Transverse colon (tissue), 4 donors: ENCODE measurements around the gene ARHGAP40. TPM values are rescaled to one million over a fixed set of nuclear protein-coding genes. Genes with fewer than 3 reads are reported as not detected.

Source experiments
- DNase-seq: peaks from one replicate; pipeline ENCODE4 v3.0.0-alpha.2; 2019
- H3K27ac ChIP-seq, 4 donors: fragments of 200-600 bp; sonication (generic); 2 replicates each; pipeline ENCODE4 v1.5.1; 2016 to 2018; ENCODE audit warnings: inconsistent platforms in 4 of 4
- H3K27me3 ChIP-seq: fragments of 200-600 bp; sonication (generic); 2 replicates; pipeline ENCODE4 v1.5.1; 2017; ENCODE audit warnings: inconsistent platforms
- H3K36me3 ChIP-seq, 4 donors: fragments of 200-600 bp; sonication (generic); 2 replicates each; pipeline ENCODE4 v1.5.1; 2017 to 2019; ENCODE audit warnings: inconsistent platforms in 4 of 4
- H3K4me1 ChIP-seq, 4 donors: fragments of 200-600 bp; sonication (generic); 2 replicates each; pipeline ENCODE4 v1.5.1; 2017 to 2020; ENCODE audit warnings: inconsistent platforms in 4 of 4
- H3K4me3 ChIP-seq, 4 donors: fragments of 200-600 bp; sonication (generic); 1 replicate in 1 of 4; 2 replicates in 3 of 4; pipeline versions ENCODE4 v1.5.1 to v1.6.1; 2017 to 2019; ENCODE audit warnings: inconsistent platforms in 4 of 4
- H3K9me3 ChIP-seq, 2 donors: fragments of 200-600 bp; sonication (generic); 2 replicates each; pipeline ENCODE4 v1.5.1; 2017 to 2019; ENCODE audit warnings: inconsistent platforms in 2 of 2
- CTCF ChIP-seq, 5 experiments: fragments of 200-600 bp in 3 of 5; fragments of 450-650 bp in 2 of 5; sonication (generic) in 3 of 5; IDR thresholded peaks; 1 replicate in 2 of 5; 2 replicates in 3 of 5; pipeline ENCODE4 v1.5.1; 2016 to 2017; ENCODE audit warnings: antibody characterized with exemption in 5 of 5, inconsistent platforms in 3 of 5, mild to moderate bottlenecking in 2 of 5, moderate library complexity in 1 of 5
- EP300 ChIP-seq: sonication (generic); formaldehyde crosslinking; IDR thresholded peaks from one replicate; pipeline ENCODE4 v1.6.1; 2017; ENCODE audit warnings: antibody characterized with exemption, low read depth
- POLR2A ChIP-seq: fragments of 450-650 bp; IDR thresholded peaks from one replicate; pipeline ENCODE4 v1.6.1; 2016; ENCODE audit warnings: antibody characterized with exemption, mild to moderate bottlenecking, moderate library complexity
- POLR2AphosphoS5 ChIP-seq, 3 donors: sonication (generic); formaldehyde crosslinking; IDR thresholded peaks; one replicate each; pipeline ENCODE4 v1.6.1; 2016; ENCODE audit warnings: antibody characterized with exemption in 3 of 3
- WGBS, 2 donors: methylation state at CpG; one replicate each; pipeline ENCODE4 v1.1.5; 2018; ENCODE audit warnings: low coverage in 1 of 2; 5-methylcytosine and 5-hydroxymethylcytosine counted together
- in situ Hi-C, 4 donors: fragments of 200-750 bp; cut with MboI; loops; one replicate each; pipeline versions ENCODE4 v1.15.0 to v1.15.1; 2017; ENCODE audit warnings: low sequenced_read_pairs in 3 of 4, low pct_ligation_motif_present in 1 of 4, low pct_unique_long_range_greater_than_20kb in 1 of 4
- intact Hi-C: fragments of 100-400 bp; cut with DNase I; formaldehyde crosslinking; loops from one replicate; pipeline ENCODE4 v1.15.1; 2023; ENCODE audit warnings: low total_unique reads
- total RNA-seq, 4 donors: library from RNA; depleted of rRNA; stranded (reverse); fragments of >200 nt; gene quantifications; one replicate each; pipeline ENCODE4 v1.1.0, GENCODE V29; 2016

ARHGAP40 gene
- total RNA-seq, 4 donors from 2014 or later = not detected

- DNase-seq = no peak
- Histone ChIP-seq H3K27me3 (peaks cover 21% of the 10 kb centered on the region), H3K36me3 (no peaks in the 10 kb centered on the region), H3K4me3 (no peak overlapping the region), H3K9me3 (no peaks in the 10 kb centered on the region), H3K27ac (no peak overlapping the region), H3K4me1 (no peaks in the 10 kb centered on the region)
- in situ Hi-C loops (loop anchor here in 2 of 4 donors (25.0 kb wide), 3 partner anchors 256 to 406 kb away; no protein-coding TSS in a partner anchor), intact Hi-C loops (no loop called here)
- 55 to 100% methylated on average over 2 to 5 of the region's 5 CpGs for WGBS, 2 donors
- TF ChIP-seq POLR2AphosphoS5 (IDR thresholded peaks at IDR 0.05) = no peak
- no peak for TF ChIP-seq EP300
- TF ChIP-seq CTCF (IDR thresholded peaks at IDR 0.05) = no peak
- TF ChIP-seq POLR2A = no peak
Observed at GRCh38 chr20:38631155-38632022, 29.8 kb downstream of the ARHGAP40 start.

GRCh38 chr20:38633577-38634093, 32.0 kb downstream of the ARHGAP40 start:
- H3K9me3 ChIP-seq = no peaks in the 10 kb centered on the region
- H3K4me3 ChIP-seq = no peak overlapping the region
- 28% methylated on average over 13 of the region's 13 CpGs; no CpG with 5 or more reads in 1 of the 2 donors for WGBS, 2 donors
- no peaks in the 10 kb centered on the region for H3K4me1 ChIP-seq
- in situ Hi-C loops = loop anchor here in 2 of 4 donors (25.0 kb wide), 3 partner anchors 254 to 404 kb away; no protein-coding TSS in a partner anchor
- H3K27ac ChIP-seq = no peak overlapping the region
- peak; percentile 44 for DNase-seq
- TF ChIP-seq EP300 = no peak
- TF ChIP-seq POLR2AphosphoS5 (IDR thresholded peaks at IDR 0.05) = no peak
- peak; percentile 59 to 90 (median 82) for TF ChIP-seq CTCF (IDR thresholded peaks at IDR 0.05)
- peaks cover 21% of the 10 kb centered on the region for H3K27me3 ChIP-seq
- intact Hi-C loops = no loop called here
- H3K36me3 ChIP-seq = no peaks in the 10 kb centered on the region

GRCh38 chr20:38635721-38636288, 34.2 kb downstream of the ARHGAP40 start:
- H3K4me3 ChIP-seq = no peak overlapping the region
- no peaks in the 10 kb centered on the region for H3K9me3 ChIP-seq
- WGBS, 2 donors = 20 to 43% methylated on average over 1 to 3 of the region's 3 CpGs
- H3K36me3 ChIP-seq = no peaks in the 10 kb centered on the region
- H3K27me3 ChIP-seq = peaks cover 21% of the 10 kb centered on the region
- no peaks in the 10 kb centered on the region for H3K4me1 ChIP-seq
- H3K27ac ChIP-seq = no peak overlapping the region
- DNase-seq = no peak
- intact Hi-C loops (loop anchor here (5.0 kb wide), 1 partner anchor 106 kb away; no protein-coding TSS in a partner anchor), in situ Hi-C loops (loop anchor here in 2 of 4 donors (25.0 kb wide), 3 partner anchors 251 to 401 kb away; no protein-coding TSS in a partner anchor)
- no peak for TF ChIP-seq POLR2A
- no peak for TF ChIP-seq POLR2AphosphoS5 (IDR thresholded peaks at IDR 0.05)
- no peak for TF ChIP-seq EP300
- no peak for TF ChIP-seq CTCF (IDR thresholded peaks at IDR 0.05)

GRCh38 chr20:38640521-38640920, 38.9 kb downstream of the ARHGAP40 start:
- in situ Hi-C loops (loop anchor here in 3 of 4 donors (10.0 to 25.0 kb wide), 5 partner anchors 104 to 397 kb away; partner anchors contain the start of gene ACTR5 (in 1 of the 3)), intact Hi-C loops (loop anchor here (10.0 kb wide), 1 partner anchor 254 kb away; no protein-coding TSS in a partner anchor)
- Histone ChIP-seq H3K4me1 (no peaks in the 10 kb centered on the region), H3K9me3 (no peaks in the 10 kb centered on the region), H3K27me3 (peaks cover 28% of the 10 kb centered on the region), H3K4me3 (no peak overlapping the region), H3K36me3 (no peaks in the 10 kb centered on the region), H3K27ac (no peak overlapping the region)
- WGBS, 2 donors = 40 to 55% methylated on average over 2 to 4 of the region's 4 CpGs
- TF ChIP-seq CTCF (IDR thresholded peaks at IDR 0.05) (no peak), POLR2AphosphoS5 (IDR thresholded peaks at IDR 0.05) (no peak), POLR2A (no peak), EP300 (no peak)
- no peak for DNase-seq
